Neural progenitor cell (in vitro differentiated cells): ENCODE results near the gene MN1. TPM values are rescaled to one million over a fixed set of nuclear protein-coding genes. Genes with fewer than 3 reads are reported as not detected.

Experiments used
- DNase-seq: peaks from one replicate; pipeline ENCODE4 v3.0.0-alpha.2; 2016; ENCODE audit warnings: low spot score
- H2AFZ ChIP-seq: fragments of 200-600 bp; sonication (generic); replicated peaks from 2 replicates; pipeline ENCODE4 v1.6.1; 2016; ENCODE audit warnings: antibody characterized with exemption
- H3F3A ChIP-seq: fragments of 200-600 bp; sonication (generic); 2 replicates; pipeline ENCODE4 v1.6.1; 2016; ENCODE audit warnings: antibody characterized with exemption, low read depth
- H3K27ac ChIP-seq: fragments of 200-600 bp; sonication (generic); 2 replicates; pipeline ENCODE4 v1.5.1; 2016; ENCODE audit warnings: mild to moderate bottlenecking
- H3K27me3 ChIP-seq: fragments of 200-600 bp; sonication (generic); 2 replicates; pipeline ENCODE4 v1.6.1; 2016; ENCODE audit warnings: mild to moderate bottlenecking, moderate library complexity
- H3K36me3 ChIP-seq: fragments of 200-600 bp; sonication (generic); 2 replicates; pipeline ENCODE4 v1.5.1; 2016
- H3K4me1 ChIP-seq: fragments of 200-600 bp; sonication (generic); 2 replicates; pipeline ENCODE4 v1.6.1; 2016; ENCODE audit warnings: mixed run types
- H3K4me2 ChIP-seq: fragments of 200-600 bp; sonication (generic); 2 replicates; pipeline ENCODE4 v1.6.1; 2016
- H3K4me3 ChIP-seq: fragments of 200-600 bp; sonication (generic); 2 replicates; pipeline ENCODE4 v1.5.1; 2016
- H3K79me2 ChIP-seq: fragments of 200-600 bp; sonication (generic); 2 replicates; pipeline ENCODE4 v1.6.1; 2016; ENCODE audit warnings: low read depth
- H3K9ac ChIP-seq: fragments of 200-600 bp; sonication (generic); 2 replicates; pipeline ENCODE4 v1.6.1; 2016
- H3K9me3 ChIP-seq: fragments of 200-600 bp; sonication (generic); 2 replicates; pipeline ENCODE4 v1.5.1; 2016; ENCODE audit warnings: low read depth
- H4K20me1 ChIP-seq: fragments of 200-600 bp; sonication (generic); 2 replicates; pipeline ENCODE4 v1.6.1; 2016; ENCODE audit warnings: low read depth
- H3K27ac Mint-ChIP-seq: 3 replicates; pipeline ENCODE4 v1.8.0; 2021; ENCODE audit warnings: mixed read lengths
- H3K27me3 Mint-ChIP-seq: 2 replicates; pipeline ENCODE4 v1.8.0; 2022; ENCODE audit warnings: low read depth, mild to moderate bottlenecking, inconsistent platforms, moderate library complexity, mixed read lengths; ENCODE audit not compliant: insufficient read depth
- H3K36me3 Mint-ChIP-seq: 3 replicates; pipeline ENCODE4 v1.8.0; 2021; ENCODE audit warnings: mixed read lengths
- H3K4me1 Mint-ChIP-seq: 3 replicates; pipeline ENCODE4 v1.8.0; 2021; ENCODE audit warnings: mixed read lengths
- H3K4me3 Mint-ChIP-seq: 3 replicates; pipeline ENCODE4 v1.8.0; 2021; ENCODE audit warnings: mild to moderate bottlenecking, moderate library complexity, mixed read lengths
- H3K9me3 Mint-ChIP-seq: 3 replicates; pipeline ENCODE4 v1.8.0; 2020; ENCODE audit warnings: mixed read lengths
- EZH2 ChIP-seq: fragments of 200-600 bp; sonication (generic); IDR thresholded peaks from 2 replicates; pipeline ENCODE4 v1.6.1; 2017; ENCODE audit warnings: antibody characterized with exemption, mild to moderate bottlenecking, moderate library complexity
- EZH2phosphoT487 ChIP-seq: fragments of 200-600 bp; sonication (generic); IDR thresholded peaks from 2 replicates; pipeline ENCODE4 v1.6.1; 2017; ENCODE audit warnings: antibody characterized with exemption
- total RNA-seq: library from RNA; depleted of rRNA; stranded (reverse); fragments of >200 nt; gene quantifications from 2 replicates; pipeline ENCODE4 v1.2.3, GENCODE V29; 2015; ENCODE audit warnings: low replicate concordance
- TF ChIP-seq, protein P1 (sequence below): fragments of 200-600 bp; sonication (generic); IDR thresholded peaks from 2 replicates; pipeline ENCODE4 v1.5.1; 2017; ENCODE audit warnings: antibody characterized with exemption, mild to moderate bottlenecking

MN1 gene
- total RNA-seq, 1 donor from 2014 or later, result 13.3 TPM

DNA sequence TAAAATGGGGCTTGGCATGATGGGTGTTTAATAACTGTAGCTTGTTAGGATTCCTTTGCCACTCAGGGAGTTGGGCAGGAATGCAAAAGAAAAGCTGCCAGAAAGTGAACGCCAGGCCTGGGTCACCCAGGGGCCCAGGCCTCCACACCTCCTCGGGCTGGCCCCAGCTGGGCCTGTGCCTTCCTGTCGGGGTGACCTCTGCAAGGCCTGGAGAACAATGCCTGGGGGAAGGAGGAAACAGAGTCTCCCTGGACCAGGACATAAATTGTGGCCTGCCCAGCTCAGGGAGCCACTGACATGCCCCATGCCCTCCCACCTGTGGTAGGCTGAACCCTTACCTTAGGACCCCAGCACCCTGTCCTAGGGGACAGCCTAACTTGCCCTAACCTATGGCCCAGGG is 21.9 kb downstream of the MN1 start:
- H3K27me3 ChIP-seq, result no peaks in the 10 kb centered on the region
- Mint-ChIP-seq H3K4me1 (peaks cover 67% of the 10 kb centered on the region), H3K27me3 (no peaks in the 10 kb centered on the region), H3K27ac (peak overlapping the region; percentile 78), H3K9me3 (peaks cover 2% of the 10 kb centered on the region), H3K4me3 (no peak overlapping the region), H3K36me3 (peaks cover 17% of the 10 kb centered on the region)
- H3K4me2 ChIP-seq, result no peak overlapping the region
- no peaks in the 10 kb centered on the region for H3K9me3 ChIP-seq
- H3F3A ChIP-seq, result peaks cover 61% of the 10 kb centered on the region
- peak overlapping the region; percentile 24 for H3K27ac ChIP-seq
- TF ChIP-seq EZH2 (no peak), EZH2phosphoT487 (no peak)
- TF ChIP-seq, protein P1, sequence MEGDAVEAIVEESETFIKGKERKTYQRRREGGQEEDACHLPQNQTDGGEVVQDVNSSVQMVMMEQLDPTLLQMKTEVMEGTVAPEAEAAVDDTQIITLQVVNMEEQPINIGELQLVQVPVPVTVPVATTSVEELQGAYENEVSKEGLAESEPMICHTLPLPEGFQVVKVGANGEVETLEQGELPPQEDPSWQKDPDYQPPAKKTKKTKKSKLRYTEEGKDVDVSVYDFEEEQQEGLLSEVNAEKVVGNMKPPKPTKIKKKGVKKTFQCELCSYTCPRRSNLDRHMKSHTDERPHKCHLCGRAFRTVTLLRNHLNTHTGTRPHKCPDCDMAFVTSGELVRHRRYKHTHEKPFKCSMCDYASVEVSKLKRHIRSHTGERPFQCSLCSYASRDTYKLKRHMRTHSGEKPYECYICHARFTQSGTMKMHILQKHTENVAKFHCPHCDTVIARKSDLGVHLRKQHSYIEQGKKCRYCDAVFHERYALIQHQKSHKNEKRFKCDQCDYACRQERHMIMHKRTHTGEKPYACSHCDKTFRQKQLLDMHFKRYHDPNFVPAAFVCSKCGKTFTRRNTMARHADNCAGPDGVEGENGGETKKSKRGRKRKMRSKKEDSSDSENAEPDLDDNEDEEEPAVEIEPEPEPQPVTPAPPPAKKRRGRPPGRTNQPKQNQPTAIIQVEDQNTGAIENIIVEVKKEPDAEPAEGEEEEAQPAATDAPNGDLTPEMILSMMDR, result no peak
- H3K4me3 ChIP-seq, result no peak overlapping the region
- no peaks in the 10 kb centered on the region for H3K36me3 ChIP-seq
- H3K9ac ChIP-seq, result no peak overlapping the region
- peaks cover 84% of the 10 kb centered on the region for H3K79me2 ChIP-seq
- peaks cover 79% of the 10 kb centered on the region for H4K20me1 ChIP-seq
- no peak overlapping the region for H2AFZ ChIP-seq
- peaks cover 51% of the 10 kb centered on the region for H3K4me1 ChIP-seq
- DNase-seq, result no peak

DNA sequence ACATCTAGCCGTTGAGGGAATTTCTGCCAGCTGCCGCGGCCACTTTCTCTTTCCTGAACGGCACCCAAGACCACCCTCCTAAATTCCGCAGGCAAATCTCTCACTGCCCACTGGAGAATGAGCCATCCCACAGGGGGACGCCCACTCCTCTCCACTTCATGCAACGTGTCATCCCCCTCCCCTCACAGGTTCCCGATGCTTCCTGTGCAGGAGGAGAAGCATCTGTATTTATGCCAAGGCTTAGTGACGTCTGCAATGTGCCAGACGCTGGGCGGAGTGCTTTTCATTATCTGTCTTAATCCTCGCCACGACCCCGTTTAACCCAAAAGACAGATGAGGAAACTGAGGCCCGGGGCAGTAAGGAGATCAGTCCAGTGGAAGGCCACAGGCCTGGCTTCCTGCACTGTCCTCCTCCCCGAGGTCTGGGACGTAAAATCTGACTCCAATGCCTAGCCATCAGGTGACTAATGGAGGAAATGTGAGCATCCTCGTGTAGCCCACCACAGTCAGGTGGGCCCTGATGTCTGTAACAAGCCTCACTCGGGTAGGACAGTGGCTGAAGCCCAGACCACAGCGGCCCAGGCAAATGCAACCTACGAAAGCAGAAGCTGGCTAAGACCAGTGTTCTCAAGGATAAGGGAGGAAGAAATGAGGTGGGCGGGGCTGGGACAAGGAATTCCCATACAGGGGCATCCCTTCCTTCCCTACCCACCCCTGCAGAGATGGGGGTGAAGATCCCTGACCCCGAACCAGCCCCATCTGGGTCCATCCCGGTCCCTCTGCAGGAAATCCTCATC is 23.1 kb downstream of the MN1 start:
- Mint-ChIP-seq H3K4me3 (peak overlapping the region; percentile 27), H3K4me1 (peaks cover 67% of the 10 kb centered on the region)
- H3K4me2 ChIP-seq, result no peak overlapping the region

DNA sequence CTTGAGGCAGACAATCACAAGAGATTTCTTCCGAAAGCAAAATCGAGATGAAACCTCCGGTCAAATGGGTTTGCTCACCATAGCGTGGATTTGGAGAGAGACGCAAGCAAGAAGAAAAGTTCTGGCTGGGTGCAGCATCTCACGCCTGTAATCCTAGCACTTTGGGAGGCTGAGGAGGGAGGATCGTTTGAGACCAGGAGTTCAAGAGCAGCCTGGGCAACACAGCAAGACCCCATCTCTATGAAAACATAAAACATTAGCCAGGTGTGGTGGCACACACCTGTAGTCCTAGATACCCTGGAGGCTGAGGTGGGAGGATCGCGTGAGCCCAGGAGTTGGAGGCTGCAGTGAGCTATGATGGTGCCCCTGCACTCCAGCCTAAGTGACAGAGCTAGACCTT is 24.4 kb downstream of the MN1 start:
- no peak overlapping the region for H3K9ac ChIP-seq
- Mint-ChIP-seq H3K9me3 (peaks cover 2% of the 10 kb centered on the region), H3K4me1 (peaks cover 72% of the 10 kb centered on the region), H3K27me3 (no peaks in the 10 kb centered on the region), H3K36me3 (peaks cover 22% of the 10 kb centered on the region), H3K27ac (peak overlapping the region; percentile 59), H3K4me3 (no peak overlapping the region)
- peaks cover 56% of the 10 kb centered on the region for H3K4me1 ChIP-seq
- no peaks in the 10 kb centered on the region for H3K27me3 ChIP-seq
- H3K27ac ChIP-seq, result peak overlapping the region; percentile 94
- H3F3A ChIP-seq, result peaks cover 46% of the 10 kb centered on the region
- H3K9me3 ChIP-seq, result no peaks in the 10 kb centered on the region
- no peak for DNase-seq
- TF ChIP-seq EZH2phosphoT487 (no peak), EZH2 (no peak)
- TF ChIP-seq, protein P1, result no peak
- peak overlapping the region; percentile 79 for H3K4me2 ChIP-seq
- H3K4me3 ChIP-seq, result peak overlapping the region; percentile 41
- H2AFZ ChIP-seq, result no peak overlapping the region
- no peaks in the 10 kb centered on the region for H3K36me3 ChIP-seq
- H3K79me2 ChIP-seq, result peaks cover 83% of the 10 kb centered on the region
- H4K20me1 ChIP-seq, result peaks cover 65% of the 10 kb centered on the region

More for the DNA sequence above, 23.1 kb downstream of the MN1 start:
- Histone ChIP-seq H3F3A (peaks cover 52% of the 10 kb centered on the region), H3K79me2 (peaks cover 84% of the 10 kb centered on the region), H4K20me1 (peaks cover 77% of the 10 kb centered on the region), H3K4me3 (no peak overlapping the region), H2AFZ (no peak overlapping the region), H3K27me3 (no peaks in the 10 kb centered on the region), H3K9ac (no peak overlapping the region), H3K4me1 (peaks cover 50% of the 10 kb centered on the region), H3K27ac (peak overlapping the region; percentile 55), H3K9me3 (no peaks in the 10 kb centered on the region), H3K36me3 (no peaks in the 10 kb centered on the region)
- H3K9me3 Mint-ChIP-seq, result peaks cover 2% of the 10 kb centered on the region
- H3K27me3 Mint-ChIP-seq, result no peaks in the 10 kb centered on the region
- peak overlapping the region; percentile 91 for H3K27ac Mint-ChIP-seq
- H3K36me3 Mint-ChIP-seq, result peaks cover 22% of the 10 kb centered on the region
- TF ChIP-seq EZH2 (no peak), EZH2phosphoT487 (no peak)
- TF ChIP-seq, protein P1, result no peak
- peak; percentile 46 for DNase-seq
